ENCODE results near the gene ZNF519. TPM values are rescaled to one million over a fixed set of nuclear protein-coding genes. Genes with fewer than 3 reads are reported as not detected.
"Not testable (repeated sequence)": the region's sequence is repeated elsewhere in the genome, so short reads cannot be mapped to it uniquely, and the experiment has no call there.

The ZNF519 gene
- total and polyA plus RNA-seq, 2 of the 8 experiments (the other 6 are each of a cell fraction or from before 2014, with no cell fraction given), result 24.0 to 38.6 TPM

DNA sequence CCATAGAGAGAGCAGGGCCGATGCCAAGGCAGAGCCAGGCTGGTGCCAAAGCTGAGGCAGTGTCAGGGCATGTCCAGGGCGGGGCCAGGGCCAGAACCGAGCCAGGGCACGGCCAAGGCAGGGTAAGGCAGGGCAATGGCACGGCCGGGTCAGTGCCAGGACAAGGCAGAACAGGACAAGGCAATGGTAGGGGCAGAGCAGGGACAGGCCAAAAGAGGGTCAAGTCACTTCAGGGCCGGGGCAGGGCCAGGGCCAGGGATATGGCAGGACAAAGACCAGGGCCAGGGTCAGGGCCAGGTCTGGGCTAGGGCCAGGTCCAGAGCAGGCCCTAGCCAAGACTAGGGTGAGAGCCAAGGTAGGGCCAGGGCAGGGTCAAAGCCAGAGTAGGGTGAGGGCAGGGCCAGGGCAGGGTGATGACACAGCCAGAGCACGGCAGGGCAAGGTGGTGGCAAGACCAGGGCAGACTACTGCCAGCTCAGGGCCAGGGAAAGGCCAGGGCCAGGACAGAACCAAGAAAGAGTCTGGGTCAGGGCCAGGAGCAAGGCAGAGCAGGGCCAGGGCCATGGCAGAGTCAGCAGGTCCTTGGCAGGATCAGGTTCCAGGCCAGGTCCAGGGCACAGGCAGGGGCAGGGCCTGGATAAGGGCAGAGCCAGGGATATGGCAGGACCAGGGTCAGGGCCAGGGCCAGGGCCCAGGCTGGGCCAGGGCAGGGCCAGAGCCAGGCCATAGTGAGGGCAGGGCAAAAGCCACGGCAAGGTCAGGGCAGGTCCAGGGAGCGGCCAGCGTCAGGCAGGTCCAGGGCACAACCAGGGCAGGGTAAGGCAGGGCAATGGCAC is 41.1 kb upstream of the ZNF519 start:
- CTCF ChIA-PET (ENCODE audit: partially characterized antibody); DNase-seq (ENCODE audit: low read depth in 1 of 2, low spot score in 2 of 2); H3K79me2 ChIP-seq (ENCODE audit: control insufficient read depth in 1 of 2, insufficient read depth in 2 of 2, low read length in 2 of 2); H2BK5ac ChIP-seq (ENCODE audit: low read depth, low read length); H3K14ac ChIP-seq (ENCODE audit: insufficient read length); H4K91ac ChIP-seq (replicated peaks; ENCODE audit: insufficient read length, low read length); H2AFZ ChIP-seq (ENCODE audit: low read length); H2BK120ac ChIP-seq (replicated peaks; ENCODE audit: low read depth, low read length); H2AK5ac ChIP-seq (ENCODE audit: low read depth, low read length); H4K5ac ChIP-seq (ENCODE audit: insufficient read length, low read depth, low read length); H3K56ac ChIP-seq (replicated peaks; ENCODE audit: insufficient read length, low read depth, low read length); FAIRE-seq; POLR2A ChIA-PET (ENCODE audit: partially characterized antibody); H3K23ac ChIP-seq (ENCODE audit: insufficient read length); H4K8ac ChIP-seq (ENCODE audit: extremely low read depth, insufficient read depth, low read length); H3K4me1 ChIP-seq (replicated peaks in 1 of 4; ENCODE audit: control insufficient read depth in 3 of 4, insufficient read depth in 4 of 4, low read length in 3 of 4); H2BK12ac ChIP-seq (ENCODE audit: low read depth, low read length); H3K4ac ChIP-seq (replicated peaks; ENCODE audit: insufficient read length, low read depth, low read length); H3K18ac ChIP-seq (ENCODE audit: extremely low read depth, low read length); H2BK20ac ChIP-seq (ENCODE audit: low read length); H2BK15ac ChIP-seq (ENCODE audit: low read length); H3K23me2 ChIP-seq (ENCODE audit: low read depth, low read length); H3K36me3 ChIP-seq (ENCODE audit: control insufficient read depth in 2 of 4, insufficient read depth in 4 of 4, low read length in 3 of 4); H3K4me3 ChIP-seq (ENCODE audit: extremely low read depth in 1 of 4, insufficient read depth in 2 of 4, low read depth in 3 of 4, low read length in 4 of 4); H3K27me3 ChIP-seq (replicated peaks in 1 of 4; ENCODE audit: control insufficient read depth in 3 of 4, extremely low read depth in 1 of 4, insufficient read depth in 3 of 4, low read length in 3 of 4); H3K79me1 ChIP-seq (ENCODE audit: low read depth, low read length); H3K9ac ChIP-seq (replicated peaks in 1 of 4; ENCODE audit: extremely low read depth in 1 of 4, low read depth in 3 of 4, low read length in 3 of 4); H4K20me1 ChIP-seq (replicated peaks in 1 of 2; ENCODE audit: control insufficient read depth in 1 of 2, insufficient read depth in 2 of 2, low read length in 2 of 2); H3K4me2 ChIP-seq (ENCODE audit: insufficient read depth in 1 of 2, low read depth in 2 of 2, low read length in 2 of 2); H3K27ac ChIP-seq (ENCODE audit: low read depth, low read length): not testable (repeated sequence)
- 74% methylated on average over 11 of the region's 11 CpGs; no CpG with 5 or more reads in 1 of the 2 experiments for WGBS, 2 experiments (ENCODE audit: extremely low coverage in 1 of 2, insufficient coverage in 1 of 2, insufficient read length in 1 of 2, insufficient replicate concordance in 2 of 2, low coverage in 1 of 2, low lambda C conversion rate in 2 of 2, missing lambda C conversion rate in 1 of 2)
- peaks cover 5 to 67% of the 10 kb centered on the region in 2 experiments; a peak in 3 of 4 replicates for H3K9me3 ChIP-seq (ENCODE audit: insufficient read depth in 2 of 2, low read depth in 1 of 2, low read length in 1 of 2)

Data from H1 (cell line).